ENCODE data around the gene PPP2CA.
"Not testable (repeated sequence)": the region's sequence is repeated elsewhere in the genome, so short reads cannot be mapped to it uniquely, and the experiment has no call there.

PPP2CA gene

DNA sequence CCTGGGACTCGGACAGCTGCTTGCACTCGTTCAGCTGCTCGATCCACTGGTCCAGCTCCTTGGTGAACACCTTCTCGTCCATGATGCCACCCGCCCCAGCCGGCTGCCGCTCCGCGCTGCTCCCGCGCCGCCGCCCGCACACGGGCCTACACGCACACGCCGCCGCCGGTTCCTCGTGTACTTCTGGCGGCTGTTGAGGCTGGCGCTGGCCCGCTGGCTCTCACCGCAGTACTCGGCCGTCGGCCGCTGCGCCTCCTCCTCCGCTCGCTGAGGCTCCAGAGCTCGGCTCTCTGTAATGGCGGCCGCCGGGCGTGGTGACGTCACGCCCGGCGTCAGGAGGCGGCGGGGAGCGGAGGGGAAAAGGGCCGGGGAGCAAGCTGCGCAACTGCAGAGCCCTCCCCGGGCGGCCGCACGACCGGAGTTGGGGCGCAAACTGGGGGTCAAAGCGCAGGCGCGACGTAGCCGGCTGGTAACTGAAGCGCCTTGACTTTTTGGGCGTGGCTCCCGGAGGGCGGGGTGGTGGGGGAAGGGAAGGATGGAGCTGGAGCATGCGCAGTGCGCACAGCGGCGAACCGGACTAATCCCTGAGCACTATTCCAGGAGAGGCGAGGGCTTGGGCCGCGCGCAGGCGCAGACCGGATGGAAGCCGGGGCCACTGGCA, at the start of gene PPP2CA:
Gene PPP2CA, minus strand, starts transcription at position 294 of the 661 bp plus-strand sequence. Its CDS starts 212 bp downstream, at position 82.
- peak; percentile 98 for DNase-seq (ENCODE audit: low read depth)

DNA sequence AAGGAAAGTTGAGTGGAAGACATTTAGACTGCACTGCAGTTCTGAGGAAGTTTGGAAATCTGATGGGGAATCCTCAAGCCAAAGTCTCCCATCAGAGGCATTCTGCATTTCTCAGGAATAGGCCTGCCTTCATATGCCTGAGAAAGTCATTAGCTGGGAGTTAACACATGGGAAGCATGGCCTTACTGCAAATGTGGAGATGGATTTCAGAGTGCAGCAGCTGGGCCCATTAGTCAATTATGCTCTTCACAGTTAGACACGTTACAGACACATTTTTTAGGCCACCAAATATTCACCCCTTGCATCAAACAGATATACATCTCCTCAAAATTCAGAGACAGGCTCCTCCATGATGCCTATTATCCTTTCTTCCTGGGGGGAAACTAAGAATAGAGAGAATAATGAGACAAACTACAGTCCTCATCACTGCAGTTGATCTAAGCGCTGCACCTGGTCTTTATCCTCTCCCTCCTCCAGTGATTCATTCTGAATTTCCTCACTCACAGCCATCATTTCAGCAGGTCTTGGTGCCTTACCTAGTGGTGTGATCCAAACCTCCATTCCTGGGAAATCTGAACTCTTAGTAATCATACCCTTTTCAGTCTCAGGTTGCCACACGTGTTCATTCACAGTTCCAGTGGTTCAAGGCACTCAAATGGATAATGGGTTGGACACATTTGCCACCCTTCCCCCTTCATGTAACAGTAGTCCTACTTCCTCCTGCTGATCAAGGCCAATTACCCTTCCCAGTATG, 47.9 kb upstream of the PPP2CA start:
- DNase-seq (ENCODE audit: low read depth): no peak

DNA sequence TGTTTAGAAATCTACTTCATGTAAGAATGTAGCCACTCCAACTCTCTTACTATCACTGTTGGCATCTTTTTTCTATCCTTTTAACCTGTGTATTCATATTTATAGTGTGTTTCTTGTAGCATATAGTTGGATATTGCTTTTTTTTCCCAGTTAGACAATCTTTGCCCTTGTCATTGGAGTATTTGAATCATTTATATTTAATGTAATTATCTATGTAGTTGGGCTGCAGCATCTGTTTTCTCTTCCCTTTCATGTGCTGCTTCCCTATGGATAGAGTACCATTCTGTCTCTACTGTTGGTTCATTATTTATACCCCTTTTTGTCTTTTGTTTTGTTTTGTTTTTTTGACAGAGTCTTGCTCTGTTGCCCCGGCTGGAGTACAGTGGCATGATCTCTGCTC, 45.2 kb upstream of the PPP2CA start:
- no peak for DNase-seq (ENCODE audit: low read depth)

DNA sequence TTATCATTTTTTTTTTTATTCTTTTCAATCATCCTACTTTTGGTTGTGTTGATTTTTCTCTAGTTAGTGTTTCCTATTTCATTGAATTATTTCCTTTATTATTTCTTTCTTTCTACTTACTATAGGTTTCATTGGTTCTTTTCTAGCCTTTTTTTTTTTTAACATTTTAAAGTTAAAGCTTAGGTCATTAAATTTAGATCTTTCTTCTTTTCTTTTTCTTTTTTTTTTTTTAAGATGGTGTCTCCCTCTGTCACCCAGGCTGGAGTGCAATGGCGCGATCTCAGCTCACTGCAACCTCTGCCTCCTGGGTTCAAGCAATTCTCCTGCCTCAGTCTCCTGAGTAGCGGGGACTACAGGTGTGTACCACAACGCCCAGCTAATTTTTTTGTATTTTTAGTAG, 43.0 kb upstream of the PPP2CA start:
- DNase-seq (ENCODE audit: low read depth): no peak

DNA sequence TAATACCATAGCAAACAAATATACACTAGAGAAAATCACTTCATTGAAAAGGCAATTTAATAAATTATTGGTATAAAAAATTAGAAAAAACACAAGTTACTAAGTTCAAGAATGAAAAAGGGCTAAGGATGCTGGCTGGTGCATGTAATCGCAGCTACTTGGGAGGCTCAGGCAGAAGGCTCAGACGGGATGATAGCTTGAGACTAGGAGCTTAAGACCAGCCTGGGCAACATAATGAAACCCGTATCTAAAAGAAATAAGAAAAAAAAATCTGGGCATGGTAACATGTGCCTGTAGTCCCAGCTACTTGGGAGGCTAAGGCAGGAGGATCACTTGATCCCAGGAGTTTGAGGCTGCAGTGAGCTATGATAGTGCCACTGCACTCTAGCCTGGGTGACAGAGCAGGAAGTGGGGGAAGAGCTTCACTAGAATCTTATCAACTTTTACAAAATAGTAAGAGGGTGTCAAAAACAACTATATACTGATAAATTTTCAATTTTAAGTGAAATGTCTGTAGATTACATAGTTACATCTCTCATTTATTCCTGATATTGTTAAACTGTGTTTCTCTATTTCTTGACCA, 42.2 kb upstream of the PPP2CA start:
- DNase-seq (ENCODE audit: low read depth): no peak

DNA sequence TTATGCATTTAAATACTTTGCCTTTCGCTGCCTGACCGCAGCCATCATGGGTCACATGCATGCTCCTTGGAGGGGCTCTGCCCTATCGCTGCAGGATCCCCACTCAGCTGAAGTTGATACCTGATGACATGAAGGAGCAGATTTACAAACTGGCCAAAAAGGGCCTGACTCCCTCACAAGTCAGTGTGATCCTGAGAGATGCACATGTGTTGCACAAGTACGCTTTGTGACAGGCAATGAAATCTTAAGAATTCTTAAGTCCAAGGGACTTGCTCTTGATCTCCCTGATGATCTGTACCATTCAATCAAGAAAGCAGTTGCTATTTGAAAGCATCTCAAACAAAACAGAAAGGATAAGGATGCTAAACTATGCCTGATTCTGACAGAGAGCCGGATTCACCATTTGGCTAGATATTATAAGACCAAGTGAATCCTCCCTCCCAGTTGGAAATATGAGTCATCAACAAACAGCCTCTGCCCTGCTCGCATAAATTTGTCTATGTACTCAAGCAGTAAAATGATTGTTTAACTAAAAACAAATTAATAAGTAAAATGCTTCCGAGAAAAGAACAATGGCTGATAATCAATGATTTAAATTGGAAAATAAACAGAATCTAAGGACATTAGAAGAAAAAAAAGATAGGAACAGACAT, 41.6 kb upstream of the PPP2CA start:
- DNase-seq (ENCODE audit: low read depth): no peak

DNA sequence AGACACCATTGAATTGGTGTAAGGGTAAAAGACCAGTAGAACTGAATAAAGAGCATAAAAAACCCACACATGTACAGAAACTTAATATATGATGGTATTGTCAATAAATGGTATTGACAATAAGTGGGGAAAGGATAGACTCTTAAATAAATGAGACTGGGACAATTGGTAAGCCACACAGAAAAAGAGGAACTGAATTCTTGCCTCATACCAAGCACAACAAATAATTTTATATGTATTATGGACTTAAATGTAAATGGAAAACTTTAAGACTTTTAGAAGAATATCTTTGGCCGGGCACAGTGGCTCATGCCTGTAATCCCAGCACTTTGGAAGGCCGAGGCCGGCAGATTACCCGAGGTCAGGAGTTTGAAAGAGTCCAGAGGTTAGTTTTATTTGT, 37.9 kb upstream of the PPP2CA start:
- no peak for DNase-seq (ENCODE audit: low read depth)

DNA sequence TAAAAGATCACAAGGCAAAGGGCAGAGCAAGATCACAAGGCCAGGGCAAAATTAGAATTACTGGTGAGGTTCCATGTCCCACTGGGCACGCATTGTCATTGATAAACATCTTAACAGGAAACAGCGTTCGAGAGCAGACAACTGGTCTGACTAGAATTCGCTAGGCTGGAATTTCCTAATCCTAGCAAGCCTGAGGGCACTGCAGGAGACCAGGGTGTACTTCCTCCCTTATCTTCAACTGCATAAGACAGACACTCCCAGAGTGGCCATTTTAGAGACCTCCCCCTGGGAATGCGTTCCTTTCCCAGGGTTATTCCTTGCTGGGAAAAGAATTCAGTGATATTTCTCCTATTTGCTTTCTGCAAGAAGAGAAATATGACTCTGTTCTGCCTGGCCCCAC, 36.8 kb upstream of the PPP2CA start:
- DNase-seq (ENCODE audit: low read depth): not testable (repeated sequence)

DNA sequence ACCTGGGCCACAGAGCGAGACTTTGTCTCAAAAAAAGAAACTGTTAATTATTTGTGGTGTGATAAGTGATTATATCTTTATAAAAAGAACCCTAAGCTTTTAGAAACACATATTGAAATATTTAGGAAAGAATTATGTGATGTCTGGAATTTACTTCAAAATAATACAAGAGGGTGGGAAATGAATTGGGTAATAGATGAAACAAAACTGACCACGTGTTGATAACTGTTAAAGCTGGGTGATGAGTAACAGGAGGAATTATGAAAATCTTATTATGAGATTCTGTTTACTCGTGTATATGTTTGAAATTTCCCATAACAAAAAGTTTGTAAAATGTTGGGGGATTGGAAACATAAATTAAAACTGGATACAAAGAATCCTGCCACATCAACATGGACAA, 33.0 kb upstream of the PPP2CA start:
- no peak for DNase-seq (ENCODE audit: low read depth)

DNA sequence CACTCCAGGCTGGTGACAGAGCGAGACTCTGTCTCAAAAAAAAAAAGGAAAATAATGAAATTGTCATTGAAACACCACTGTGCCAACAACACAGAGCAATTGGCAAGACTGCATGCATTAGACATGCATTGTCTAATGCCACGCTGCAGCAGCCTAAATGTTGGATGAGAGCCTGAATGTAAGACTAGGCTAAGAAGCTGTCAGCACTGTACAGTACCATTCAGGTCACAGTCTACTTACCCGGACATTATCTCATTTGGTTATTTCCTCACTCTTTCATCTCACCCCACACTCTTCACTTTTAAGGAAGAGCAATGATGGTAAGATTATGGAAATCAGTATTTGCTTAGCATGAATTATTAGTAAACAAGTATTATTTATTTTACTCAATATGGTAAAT, 31.3 kb upstream of the PPP2CA start:
- DNase-seq (ENCODE audit: low read depth): no peak

DNA sequence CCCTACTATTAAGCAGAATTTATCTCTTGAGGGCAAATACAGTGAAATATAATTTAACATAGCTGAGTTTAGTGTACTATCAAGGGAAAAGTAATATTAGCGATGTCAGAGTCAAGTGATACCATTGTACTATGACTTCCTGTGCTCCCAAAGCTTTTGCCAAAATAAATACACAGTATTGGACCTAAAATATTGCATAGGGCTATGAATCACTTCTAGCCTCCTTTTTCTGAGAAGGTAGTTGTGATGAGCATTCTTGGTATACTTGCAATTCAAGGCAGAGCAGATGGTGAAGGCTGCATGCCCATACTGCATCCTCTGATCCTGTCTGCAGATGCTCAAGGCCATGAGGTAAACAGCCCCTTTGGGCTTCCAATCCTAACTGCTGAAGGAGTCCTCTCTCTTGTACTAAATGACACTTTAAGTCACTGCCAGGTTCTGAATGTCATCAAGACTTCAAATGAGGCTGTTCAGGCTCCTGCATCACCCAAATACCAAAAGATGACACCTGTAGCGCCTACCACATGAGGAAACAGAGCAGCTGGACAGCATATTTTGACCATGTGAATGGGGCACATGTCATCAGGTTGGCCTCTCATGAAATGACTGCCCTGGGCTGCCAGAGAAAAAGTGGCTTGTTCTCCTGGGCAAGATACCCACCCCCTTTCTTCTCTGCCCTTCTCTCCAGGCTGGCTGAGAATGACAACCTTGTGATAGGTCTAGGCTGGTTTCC, 29.7 kb upstream of the PPP2CA start:
- no peak for DNase-seq (ENCODE audit: low read depth)

DNA sequence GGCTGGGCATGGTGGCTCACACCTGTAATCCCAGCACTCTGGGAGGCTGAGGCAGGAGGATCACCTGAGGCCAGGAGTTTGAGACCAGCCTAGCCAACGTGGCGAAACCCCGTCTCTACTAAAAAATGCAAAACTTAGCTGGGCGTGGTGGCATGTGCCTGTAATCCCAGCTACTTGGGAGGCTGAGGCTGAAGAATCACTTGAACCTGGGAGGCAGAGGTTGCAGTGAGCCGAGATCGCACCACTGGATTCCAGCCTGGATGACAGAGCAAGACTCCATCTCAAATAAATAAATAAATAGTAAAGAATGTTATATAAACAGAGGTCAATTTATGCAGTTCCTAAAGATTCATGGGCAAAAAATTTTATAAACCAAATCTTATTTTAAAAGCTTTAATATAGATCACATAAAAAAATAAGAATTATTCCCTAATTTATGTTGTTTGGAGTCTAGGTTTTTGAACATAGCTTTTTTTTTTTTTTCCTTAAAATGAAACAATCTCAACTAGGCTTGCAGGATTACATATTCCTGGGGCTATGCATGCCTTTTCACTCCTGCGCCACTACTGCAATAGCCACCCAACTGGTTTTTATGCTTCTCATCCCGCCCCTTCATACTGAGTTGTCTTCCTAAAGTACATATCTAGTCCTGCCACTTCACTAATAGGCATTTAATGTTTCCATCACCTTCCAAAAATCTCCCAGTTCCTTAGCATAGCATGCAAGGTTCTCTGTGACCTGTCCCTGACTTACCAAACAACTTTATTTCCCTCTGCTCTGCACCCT, 27.7 kb upstream of the PPP2CA start:
- not testable (repeated sequence) for DNase-seq (ENCODE audit: low read depth)

DNA sequence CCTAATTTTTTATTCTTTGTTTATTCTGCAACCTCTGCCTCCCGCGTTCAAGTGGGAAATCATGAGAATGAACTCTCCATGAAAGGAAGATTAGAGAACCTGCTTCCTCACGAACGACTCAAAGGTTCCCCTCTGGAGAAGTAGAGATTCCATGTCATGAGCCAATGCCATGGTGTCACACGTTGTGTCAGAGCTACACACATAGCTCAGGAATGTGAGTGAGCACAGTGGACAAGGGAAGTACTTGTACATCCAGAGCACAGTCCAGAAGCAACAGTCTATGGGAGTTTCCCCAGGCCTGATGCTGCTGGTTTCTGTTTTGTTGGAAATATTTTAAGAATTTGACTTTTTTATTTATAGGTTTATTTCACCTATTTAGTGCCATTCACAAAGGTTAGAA, 26.8 kb upstream of the PPP2CA start:
- DNase-seq (ENCODE audit: low read depth): no peak

DNA sequence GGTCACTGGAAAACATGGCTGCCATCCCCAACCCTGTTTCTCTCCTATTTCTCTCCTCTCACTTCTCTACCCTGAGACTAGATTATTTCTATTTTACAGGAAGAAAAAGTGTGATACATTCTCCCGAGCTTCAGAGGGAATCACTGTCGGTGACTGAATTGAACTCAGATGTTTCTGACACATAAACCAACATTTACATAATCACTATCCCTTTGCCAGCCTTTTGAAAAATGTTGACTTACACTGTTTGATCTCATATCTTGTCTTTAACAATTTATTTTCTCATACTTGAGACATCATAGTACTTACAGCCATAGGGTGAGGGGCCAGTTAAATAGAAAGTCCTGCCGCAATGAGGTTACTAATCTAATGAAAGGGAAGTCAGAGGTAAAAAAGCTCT, 25.1 kb upstream of the PPP2CA start:
- no peak for DNase-seq (ENCODE audit: low read depth)

DNA sequence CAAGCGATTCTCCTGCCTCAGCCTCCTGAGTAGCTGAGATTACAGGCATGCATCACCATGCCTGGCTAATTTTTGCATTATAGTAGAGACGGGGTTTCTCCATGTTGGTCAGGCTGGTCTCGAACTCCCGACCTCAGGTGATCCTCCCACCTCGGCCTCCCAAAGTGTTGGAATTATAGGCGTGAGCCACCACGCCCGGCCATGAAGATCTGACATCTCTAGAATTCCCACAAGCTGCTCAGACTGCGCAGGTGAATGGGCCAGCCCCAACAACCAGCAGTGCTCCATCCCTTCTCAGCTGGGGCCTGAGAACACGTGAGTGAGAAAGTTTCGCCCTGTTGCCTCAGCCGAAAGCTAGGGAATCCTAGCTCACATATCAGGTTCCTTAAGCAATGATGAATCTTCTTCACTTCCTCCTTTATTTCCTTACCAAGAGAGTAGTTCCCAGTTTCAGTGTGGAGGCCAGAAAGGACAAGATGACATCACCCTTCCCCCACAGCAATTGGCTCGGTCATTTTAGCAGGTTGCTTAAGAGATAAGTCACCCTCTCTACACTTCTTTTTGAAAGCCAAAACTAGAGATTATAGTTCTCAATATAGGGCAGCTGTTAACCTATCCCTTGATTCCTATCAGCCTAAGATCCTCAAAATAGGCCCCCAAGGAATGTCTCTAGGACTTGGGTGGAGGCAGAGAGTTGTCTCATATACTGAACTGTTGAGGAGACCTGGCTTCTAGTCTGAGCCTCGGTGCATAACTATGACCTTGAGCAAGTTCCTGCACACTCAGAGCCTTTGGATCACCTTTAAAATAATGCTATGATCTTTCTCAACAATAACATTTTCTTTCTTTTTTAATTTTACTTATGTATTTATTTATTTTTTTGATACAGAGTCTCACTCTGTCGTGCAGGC, 23.9 kb upstream of the PPP2CA start:
- no peak for DNase-seq (ENCODE audit: low read depth)

DNA sequence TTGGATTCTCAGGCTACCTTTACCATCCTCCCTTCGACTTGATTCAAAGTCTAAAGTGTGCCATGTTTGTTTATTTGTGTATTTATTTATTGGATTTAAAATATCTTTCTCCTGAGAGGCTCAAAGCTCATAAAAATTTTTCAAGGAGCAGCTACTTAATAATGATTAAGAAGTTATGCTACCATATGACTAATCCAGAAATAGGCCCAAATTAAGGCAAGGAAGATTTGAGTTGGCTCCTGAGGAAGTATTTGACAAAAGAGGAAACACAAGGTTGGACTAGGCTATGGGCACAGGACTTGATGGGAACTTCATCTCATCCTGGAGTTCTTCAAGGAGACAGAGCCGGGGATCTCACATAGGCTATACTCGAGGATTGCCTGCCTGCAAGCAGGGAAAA, 22.4 kb upstream of the PPP2CA start:
- DNase-seq (ENCODE audit: low read depth): no peak

DNA sequence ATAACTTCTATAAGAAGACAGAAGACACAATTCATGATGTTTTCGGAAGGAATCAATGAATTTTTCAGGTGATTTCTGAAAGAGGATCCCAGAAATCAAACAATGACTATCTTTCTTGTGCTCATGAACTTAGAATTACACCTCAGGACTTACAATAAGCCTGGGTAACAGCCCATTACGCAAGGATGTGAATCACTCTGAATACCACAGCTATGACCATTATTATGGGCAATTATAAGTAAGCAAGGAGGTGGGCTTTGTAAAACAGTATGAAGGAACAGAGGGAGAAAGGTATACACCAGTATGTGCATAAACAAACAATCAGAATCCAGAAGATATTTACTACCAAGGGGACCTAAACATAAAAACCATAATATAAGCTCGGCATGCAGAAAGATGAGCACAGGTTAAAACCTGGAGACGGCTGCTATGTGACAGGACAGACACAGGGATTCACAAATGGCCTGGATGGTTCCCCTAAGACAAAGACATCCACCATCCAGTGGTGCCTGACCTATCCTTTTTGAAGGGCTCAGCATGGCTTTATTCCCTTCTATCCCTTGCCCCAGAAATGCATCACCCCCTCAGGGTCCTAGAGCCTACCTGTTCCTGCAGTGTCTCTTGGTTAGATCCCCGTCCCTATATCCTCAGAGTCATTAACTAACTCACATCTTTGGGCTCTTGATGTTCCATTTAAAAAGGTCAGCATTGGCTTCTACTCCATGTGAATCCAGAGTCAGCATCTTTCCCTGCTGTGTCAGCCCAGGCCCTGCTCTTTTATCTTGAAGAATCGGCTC, 21.8 kb upstream of the PPP2CA start:
- no peak for DNase-seq (ENCODE audit: low read depth)

DNA sequence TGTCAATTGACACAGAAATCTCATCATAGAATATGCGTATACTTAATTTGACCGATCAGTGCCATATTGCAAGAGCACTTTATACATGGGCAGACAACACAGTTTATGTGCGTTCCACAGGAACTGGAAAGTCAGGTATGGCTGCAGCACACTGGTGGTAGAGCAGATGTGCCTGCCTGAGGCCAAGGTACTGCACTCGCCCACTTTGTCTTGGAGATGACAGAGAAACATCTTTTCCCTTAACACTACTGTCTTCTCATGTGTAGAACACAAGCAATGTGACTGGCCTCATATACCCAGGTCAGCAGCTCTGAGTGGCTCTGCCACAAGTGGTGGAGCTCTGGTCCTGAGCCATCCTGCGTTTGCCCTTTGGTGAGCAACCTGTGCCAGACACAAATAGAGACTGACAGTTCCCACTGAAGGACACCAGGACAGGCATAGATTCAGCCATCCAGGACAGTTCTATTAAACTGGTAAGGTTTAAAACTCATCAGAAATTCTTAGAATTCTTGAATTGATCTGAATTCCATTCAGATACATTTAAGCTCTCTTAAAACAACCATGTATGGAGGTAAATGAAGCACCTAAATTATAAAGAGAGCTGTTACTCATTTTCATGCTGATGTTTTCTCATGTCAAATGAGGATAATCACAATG, 21.0 kb upstream of the PPP2CA start:
- DNase-seq (ENCODE audit: low read depth): no peak

DNA sequence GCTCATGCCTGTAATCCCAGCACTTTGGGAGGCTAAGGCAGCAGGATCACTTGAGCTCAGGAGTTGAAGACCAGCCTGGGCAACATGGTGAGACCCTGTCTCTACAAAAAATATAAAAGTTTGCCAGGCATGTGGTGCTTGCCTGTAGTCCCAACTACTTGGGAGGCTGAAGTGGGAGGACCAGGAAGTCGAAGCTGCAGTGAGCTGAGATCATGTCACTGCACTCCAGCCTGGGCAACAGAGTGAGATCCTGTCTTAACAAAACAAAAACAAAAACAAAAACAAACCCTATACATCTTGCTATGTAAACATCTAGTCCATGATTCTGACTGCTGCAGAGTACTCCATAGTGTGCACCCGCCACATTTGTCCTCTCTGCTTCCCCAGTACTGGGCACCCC, 19.8 kb upstream of the PPP2CA start:
- no peak for DNase-seq (ENCODE audit: low read depth)

Data from activated gamma-delta T cell treated with anti-CD3 and anti-CD28 coated beads, Interleukin-2, amount 50 U/mL, for 16 hours (primary cell).